Stimulated activated naive CD8-positive, alpha-beta T cell treated with anti-CD3 and anti-CD28 coated beads, Interleukin-15, Interleukin-2, amounts not matched to agents 100 U/mL and 50 U/mL, for 24 hours (primary cell): ENCODE results near the gene PPP4R4.
"Not testable (repeated sequence)": the region's sequence is repeated elsewhere in the genome, so short reads cannot be mapped to it uniquely, and the experiment has no call there.

Experiments
- ATAC-seq: fragments of 150-1000 bp; cut with Tn5 transposase; one replicate; pipeline ENCODE4 v1.10.0; 2021
- DNase-seq: peaks from one replicate; pipeline ENCODE4 v3.0.0; 2021

Gene PPP4R4

DNA sequence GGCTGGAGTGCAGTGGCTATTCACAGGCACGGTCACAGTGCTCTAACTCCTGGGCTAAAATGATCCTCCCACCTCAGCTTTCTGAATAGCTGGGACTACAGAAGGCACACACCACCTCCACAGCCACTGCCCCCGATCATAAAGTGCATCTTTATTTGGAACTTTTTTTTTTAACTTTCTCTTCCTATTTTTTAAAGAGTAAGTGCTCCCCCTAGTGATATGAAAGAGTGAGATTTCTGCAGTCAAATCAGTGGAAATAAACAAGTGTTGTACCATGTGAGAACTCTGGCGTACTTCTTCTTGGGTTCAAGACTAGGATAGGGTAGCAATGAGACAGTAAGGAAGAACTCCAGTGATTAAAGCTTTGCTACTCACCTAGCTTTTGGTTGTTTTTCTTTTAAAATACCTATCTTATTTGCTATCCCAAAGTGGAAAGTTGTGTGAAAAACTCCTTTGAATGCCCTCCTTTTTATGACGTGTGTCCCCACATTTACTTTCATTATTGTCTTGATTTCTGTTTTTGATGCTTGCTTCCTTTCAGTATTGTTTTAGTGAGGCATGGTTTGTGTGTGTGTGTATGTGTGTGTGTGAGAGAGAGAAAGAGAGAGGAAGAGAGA is 6.6 kb downstream of the PPP4R4 start:
- no peak for DNase-seq
- peak; percentile 66 for ATAC-seq

DNA sequence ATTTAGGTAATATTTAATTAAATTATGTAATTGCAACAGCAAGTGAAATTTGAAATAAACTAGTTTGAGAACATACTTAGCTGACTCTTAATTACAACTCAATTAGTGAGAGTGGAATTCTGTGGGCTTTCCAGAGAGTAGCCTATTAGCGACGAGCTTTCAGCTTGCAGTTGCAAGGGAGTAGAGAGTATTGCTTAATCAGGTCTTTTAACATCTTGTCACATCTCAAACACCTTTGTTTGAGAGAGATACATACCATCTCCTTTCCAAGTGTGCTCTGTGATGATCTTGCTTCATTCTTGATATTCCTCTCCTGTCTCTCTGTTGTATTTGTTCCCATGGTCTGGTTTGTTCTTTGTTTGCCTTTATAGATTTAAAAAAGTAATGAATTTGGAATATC is 7.7 kb downstream of the PPP4R4 start:
- ATAC-seq (no peak), DNase-seq (no peak)

DNA sequence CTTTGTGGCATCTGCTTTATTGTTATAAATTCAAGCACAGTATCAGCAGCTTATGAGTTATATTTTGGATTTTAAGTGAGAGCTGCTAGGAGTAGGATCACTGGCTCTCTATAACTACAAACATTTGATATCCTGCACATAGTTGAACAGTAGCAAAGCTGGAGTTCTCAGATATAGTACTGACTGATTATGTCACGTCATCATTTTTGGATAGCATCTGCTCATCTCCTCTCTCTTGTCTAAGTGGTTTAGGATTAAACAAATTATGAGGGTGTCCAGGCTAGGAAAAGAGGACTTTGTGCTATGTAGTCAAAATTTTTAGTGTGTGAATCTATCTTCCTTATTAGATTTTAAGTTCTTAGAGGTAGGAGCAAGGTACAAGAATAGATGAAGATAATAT is 18.4 kb downstream of the PPP4R4 start:
- no peak for ATAC-seq
- no peak for DNase-seq

DNA sequence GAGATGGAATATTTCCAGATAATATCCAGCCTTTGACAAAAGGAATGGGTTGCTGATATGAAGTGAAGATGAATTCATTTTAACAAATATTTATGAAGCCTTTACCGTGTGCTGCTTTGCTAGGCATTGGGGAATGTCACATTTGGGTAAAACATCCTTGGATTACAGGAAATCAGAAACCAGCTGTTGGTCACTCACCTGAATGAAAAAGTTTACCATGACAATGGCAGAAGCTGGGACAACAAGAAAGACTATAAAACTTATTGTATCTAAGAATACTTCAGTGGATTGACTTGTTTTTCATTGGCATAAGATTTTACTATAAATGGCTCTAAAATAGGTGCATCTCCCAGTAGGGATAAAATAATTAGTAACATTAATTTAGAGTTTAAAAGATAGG is 19.7 kb downstream of the PPP4R4 start:
- no peak for ATAC-seq
- no peak for DNase-seq

- ATAC-seq (no peak), DNase-seq (no peak)
Measured at GRCh38 chr14:94196057-94196456, 21.9 kb downstream of the PPP4R4 start.

- no peak for ATAC-seq
- DNase-seq, result no peak
Measured at GRCh38 chr14:94203473-94204210, 29.5 kb downstream of the PPP4R4 start.

DNA sequence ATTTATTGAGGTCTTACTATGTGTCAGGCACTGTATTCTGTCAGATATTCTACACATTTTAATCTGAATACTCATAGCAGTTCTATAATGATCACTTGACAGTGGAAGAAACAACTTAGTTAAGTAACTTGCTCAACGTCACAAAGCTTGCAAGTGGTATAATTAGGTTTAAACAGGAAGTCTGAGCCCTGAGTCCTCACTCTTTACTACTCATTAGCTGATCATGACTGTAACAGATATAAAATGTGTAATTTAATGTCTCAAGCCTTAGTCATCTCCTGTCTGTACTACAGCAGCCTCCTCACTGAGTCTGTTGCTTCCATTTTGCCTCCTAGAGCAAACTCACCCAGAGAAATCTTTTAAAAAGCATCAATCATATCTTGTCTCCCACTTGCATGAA is 38.9 kb downstream of the PPP4R4 start:
- ATAC-seq (no peak), DNase-seq (no peak)

DNA sequence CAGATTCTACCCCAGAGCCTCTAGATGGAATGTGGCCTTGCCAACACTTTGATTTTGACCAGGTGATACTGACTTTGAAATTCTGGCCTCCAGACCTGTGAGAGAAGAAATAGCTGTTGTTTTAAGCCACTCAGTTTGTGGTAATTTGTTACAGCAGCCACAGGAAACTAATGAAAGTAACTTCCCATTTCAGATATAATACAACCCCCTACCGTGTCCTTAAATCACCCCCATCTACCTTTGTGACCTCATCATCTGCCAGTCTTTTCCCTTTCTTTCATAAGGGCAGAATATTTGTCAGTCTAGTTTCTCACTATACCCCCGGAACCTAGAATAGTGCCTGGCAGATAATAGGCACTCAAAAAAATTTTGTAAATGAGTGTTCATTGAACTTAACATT is 39.6 kb downstream of the PPP4R4 start:
- no peak for ATAC-seq
- no peak for DNase-seq

DNA sequence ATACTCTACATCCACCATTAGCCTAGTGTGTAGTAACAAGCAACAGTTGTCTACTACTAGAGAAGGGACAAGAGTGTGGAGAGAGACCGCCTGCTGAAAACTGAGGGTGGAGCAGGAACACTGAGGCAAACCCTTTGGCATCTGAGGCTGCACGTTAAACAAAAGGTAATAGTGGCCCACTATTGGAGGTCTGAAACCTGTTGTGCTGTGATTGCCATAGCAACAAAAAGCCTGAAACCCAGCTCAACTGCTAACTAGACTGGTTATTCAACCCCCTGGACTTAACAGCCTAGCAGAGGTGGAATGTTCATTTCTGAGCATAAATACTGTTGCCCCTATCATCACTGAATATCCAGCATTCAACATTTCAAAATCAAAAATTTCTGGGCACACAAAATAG is 43.0 kb downstream of the PPP4R4 start:
- ATAC-seq (no peak), DNase-seq (no peak)

GRCh38 chr14:94218198-94218886 is 44.2 kb downstream of the PPP4R4 start:
- ATAC-seq, DNase-seq: not testable (repeated sequence)

DNA sequence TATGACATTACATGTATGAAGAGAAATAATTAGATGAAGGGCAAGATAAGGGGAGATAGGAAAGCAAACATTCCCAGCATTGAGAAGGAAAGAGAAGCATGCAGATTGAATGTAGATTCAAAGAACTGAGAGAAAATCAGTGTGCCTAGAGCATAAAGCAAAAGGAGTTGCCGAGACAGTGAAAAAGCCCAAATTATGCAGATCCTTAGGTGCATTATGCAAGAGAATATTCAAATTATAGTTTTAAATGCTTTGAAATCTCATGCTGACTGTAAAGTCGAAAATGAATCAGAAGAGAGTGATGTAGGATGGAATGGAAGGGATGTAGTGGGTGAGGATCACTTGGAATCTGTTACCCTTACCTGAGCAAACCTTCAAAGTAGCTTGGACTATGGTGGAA is 49.9 kb downstream of the PPP4R4 start:
- no peak for DNase-seq
- ATAC-seq, result no peak

DNA sequence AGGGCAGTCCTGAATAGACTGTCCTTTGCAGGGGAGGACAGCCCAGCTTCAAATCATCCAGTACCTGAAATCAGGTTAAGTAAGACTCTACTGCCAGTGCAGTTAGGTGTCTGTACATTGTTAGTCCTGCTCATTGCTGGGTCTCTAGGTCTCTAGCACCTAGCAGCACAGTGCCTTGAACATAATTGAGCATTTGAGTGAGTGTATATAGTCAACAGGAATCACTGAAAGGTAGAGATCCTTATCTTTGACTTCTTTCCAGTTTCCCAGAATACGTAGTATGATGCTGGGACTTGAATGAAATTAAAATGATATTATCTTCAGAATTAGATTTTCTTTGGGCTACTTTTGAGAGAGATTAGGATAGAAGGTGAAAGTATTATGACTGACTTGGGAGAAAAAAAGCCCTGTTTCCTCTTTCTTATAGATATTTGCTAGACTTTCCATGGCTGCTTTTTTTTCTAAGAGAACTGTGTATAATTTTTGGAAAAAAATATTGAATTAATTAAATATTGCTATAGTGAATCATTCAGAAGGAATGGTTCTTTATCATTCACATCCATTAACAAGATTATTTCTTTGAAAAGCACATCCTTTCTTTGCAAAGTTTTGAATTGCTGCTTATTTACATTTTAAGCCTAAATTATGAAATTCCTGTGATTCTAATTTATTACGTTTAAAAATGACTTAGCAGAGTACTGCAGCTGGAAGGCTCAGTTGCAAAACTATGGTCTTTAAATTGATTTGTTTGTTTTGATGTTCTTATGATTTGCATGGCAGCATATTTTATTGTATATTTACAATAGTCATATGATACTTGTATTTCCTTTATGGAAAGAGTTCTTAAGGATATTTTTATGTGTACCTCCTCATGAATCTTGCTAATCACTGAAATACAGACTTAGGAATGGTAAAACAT is 51.6 kb downstream of the PPP4R4 start:
- no peak for ATAC-seq
- no peak for DNase-seq

- DNase-seq, result no peak
- ATAC-seq, result no peak
Measured at GRCh38 chr14:94227029-94227428, 52.9 kb downstream of the PPP4R4 start.

GRCh38 chr14:94237046-94237445 is 62.9 kb downstream of the PPP4R4 start:
- ATAC-seq (no peak), DNase-seq (no peak)

- ATAC-seq (no peak), DNase-seq (no peak)
Measured at GRCh38 chr14:94237983-94238382, 63.9 kb downstream of the PPP4R4 start.

- DNase-seq (no peak), ATAC-seq (no peak)
Measured at GRCh38 chr14:94239406-94239805, 65.3 kb downstream of the PPP4R4 start.

DNA sequence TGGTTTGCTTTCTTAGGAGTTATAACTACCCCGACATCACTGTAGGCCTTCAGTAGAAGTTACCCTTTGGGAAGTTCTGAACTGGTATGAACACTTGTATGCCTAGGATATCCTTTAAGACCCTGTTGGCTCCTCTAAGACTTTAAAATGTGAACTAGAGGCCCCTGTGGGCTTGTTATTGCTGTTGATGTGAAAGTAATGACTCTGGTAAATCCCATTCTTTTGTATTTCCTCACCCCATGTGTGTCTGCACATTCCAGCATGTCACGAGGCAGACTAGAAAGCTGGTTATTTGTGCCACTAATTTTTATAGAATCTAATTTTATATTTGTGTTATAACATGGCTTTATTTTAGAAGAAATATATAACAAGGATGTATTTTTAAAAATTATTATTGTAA is 70.1 kb downstream of the PPP4R4 start:
- ATAC-seq, result no peak
- no peak for DNase-seq

- not testable (repeated sequence) for DNase-seq, ATAC-seq
Measured at GRCh38 chr14:94264195-94264594, 90.1 kb downstream of the PPP4R4 start.

DNA sequence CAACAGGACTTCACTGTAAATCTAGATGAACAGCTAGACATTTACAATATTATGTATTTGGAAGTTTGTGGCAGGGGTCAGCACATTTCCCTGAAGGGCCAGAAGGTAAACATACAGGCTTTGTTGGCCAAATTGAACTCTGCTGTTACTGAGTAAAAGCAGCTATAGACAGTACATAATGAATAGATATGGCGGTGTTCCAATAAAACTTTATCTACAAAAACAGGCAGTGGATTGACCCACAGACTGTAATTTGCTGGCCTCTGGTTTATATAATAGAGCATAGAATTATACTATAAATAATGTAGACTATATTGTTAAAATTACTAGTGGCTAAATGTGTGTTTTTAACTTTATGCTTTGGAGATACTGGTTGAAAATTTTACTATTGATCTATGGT is 93.2 kb downstream of the PPP4R4 start:
- no peak for ATAC-seq

DNA sequence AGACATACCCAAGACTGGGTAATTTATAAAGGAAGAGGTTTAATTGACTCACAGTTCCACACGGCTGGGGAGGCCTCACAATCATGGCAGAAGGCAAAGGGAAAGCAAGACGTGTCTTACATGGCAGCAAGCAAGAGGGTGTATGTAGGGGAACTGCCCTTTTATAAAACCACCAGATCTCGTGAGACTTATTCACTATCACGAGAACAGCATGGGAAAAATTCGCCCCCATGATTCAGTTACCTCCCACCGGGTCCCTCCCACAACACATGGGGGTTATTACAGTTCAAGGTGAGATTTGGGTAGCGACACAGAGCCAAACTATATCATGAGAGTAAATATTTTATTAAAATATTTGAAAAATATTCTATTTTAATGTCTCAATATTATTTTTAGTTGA is 94.5 kb downstream of the PPP4R4 start:
- not testable (repeated sequence) for ATAC-seq, DNase-seq

More for the DNA sequence above, 93.2 kb downstream of the PPP4R4 start:
- DNase-seq, result no peak

GRCh38 chr14:94269156-94269555 is 95.0 kb downstream of the PPP4R4 start:
- DNase-seq (no peak), ATAC-seq (no peak)

- DNase-seq, ATAC-seq: not testable (repeated sequence)
Measured at GRCh38 chr14:94276898-94277561, 102.9 kb downstream of the PPP4R4 start.
